Measurements from ENCODE around the gene CLEC16A.
A peak's percentile ranks its signal among the peaks of the same experiment; 100 is the strongest.

The CLEC16A gene

GRCh38 chr16:11003141-11003540 is 58.8 kb downstream of the CLEC16A start:
- in situ Hi-C loops (cut with HindIII; ENCODE audit: low sequenced_read_pairs), result no loop called here
- no peak for TF ChIP-seq CTCF (IDR thresholded peaks at IDR 0.05; ENCODE audit: low read depth, low read length, missing control alignments)
- DNase-seq (ENCODE audit: low read depth), result no peak
- H3K4me3 ChIP-seq (ENCODE audit: low read depth, low read length), result no peak overlapping the region

DNA sequence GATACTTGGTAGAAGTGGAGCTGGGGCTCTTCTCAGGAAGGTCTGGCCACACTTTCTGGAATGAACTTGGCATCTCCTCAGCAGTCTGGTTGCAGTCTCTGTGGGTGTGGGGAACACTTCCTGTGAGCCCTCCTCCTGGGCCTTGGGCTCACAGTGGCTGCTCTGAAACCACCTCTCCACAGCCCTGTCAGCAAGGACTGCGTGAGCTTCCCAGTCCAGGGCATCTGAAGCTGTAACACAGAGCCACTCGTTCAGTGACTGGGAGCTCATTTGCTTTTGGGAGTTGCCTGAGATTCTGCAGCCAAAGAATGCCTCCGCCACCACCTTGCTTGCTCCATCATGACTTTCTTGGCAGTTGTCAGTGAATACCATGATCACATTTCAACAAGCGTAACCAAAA is 60.0 kb downstream of the CLEC16A start:
- no peak overlapping the region for H3K4me3 ChIP-seq (ENCODE audit: low read depth, low read length)
- peak; percentile 18 for DNase-seq (ENCODE audit: low read depth)
- no peak for TF ChIP-seq CTCF (IDR thresholded peaks at IDR 0.05; ENCODE audit: low read depth, low read length, missing control alignments)
- in situ Hi-C loops (cut with HindIII; ENCODE audit: low sequenced_read_pairs), result no loop called here

DNA sequence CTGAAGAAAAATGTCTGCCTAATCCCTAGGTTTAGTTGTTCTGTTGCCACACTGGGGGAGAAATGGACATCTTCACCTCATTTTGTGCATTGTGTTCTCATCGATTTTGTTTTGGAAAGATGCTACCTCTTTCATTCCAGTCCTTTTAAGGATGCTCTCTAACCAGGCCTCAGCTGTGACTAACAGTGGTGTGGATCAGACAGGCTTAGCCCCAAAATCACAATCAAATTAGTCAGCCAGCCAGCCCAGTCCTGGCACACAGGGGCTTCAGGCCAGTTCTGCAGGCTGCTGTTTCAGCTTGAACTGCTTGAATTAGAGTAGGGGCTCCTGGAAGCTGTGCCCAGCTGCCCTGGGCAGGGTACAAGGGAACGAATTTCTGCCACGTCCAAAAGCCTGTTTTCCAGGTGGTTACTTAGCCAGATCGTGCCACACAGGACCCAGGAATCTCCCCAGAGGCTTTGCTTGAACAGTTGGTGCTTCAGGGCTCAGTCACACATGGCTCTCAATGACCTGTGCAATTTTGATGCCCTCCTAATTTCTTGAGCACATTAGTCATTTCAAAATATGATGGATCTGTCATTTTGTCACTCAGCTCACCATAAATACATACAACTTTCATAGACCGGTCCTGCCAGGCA is 60.7 kb downstream of the CLEC16A start:
- no peak for DNase-seq (ENCODE audit: low read depth)
- in situ Hi-C loops (cut with HindIII; ENCODE audit: low sequenced_read_pairs), result no loop called here
- TF ChIP-seq CTCF (IDR thresholded peaks at IDR 0.05; ENCODE audit: low read depth, low read length, missing control alignments), result no peak
- H3K4me3 ChIP-seq (ENCODE audit: low read depth, low read length), result no peak overlapping the region

- no peak overlapping the region for H3K4me3 ChIP-seq (ENCODE audit: low read depth, low read length)
- no peak for DNase-seq (ENCODE audit: low read depth)
- no peak for TF ChIP-seq CTCF (IDR thresholded peaks at IDR 0.05; ENCODE audit: low read depth, low read length, missing control alignments)
- in situ Hi-C loops (cut with HindIII; ENCODE audit: low sequenced_read_pairs), result no loop called here
Measured at GRCh38 chr16:11005611-11005975, 61.2 kb downstream of the CLEC16A start.

GRCh38 chr16:11006656-11007055 is 62.3 kb downstream of the CLEC16A start:
- no peak overlapping the region for H3K4me3 ChIP-seq (ENCODE audit: low read depth, low read length)
- in situ Hi-C loops (cut with HindIII; ENCODE audit: low sequenced_read_pairs), result no loop called here
- TF ChIP-seq CTCF (IDR thresholded peaks at IDR 0.05; ENCODE audit: low read depth, low read length, missing control alignments), result no peak
- DNase-seq (ENCODE audit: low read depth), result no peak

- in situ Hi-C loops (cut with HindIII; ENCODE audit: low sequenced_read_pairs), result no loop called here
- TF ChIP-seq CTCF (IDR thresholded peaks at IDR 0.05; ENCODE audit: low read depth, low read length, missing control alignments), result no peak
- no peak for DNase-seq (ENCODE audit: low read depth)
- no peak overlapping the region for H3K4me3 ChIP-seq (ENCODE audit: low read depth, low read length)
Measured at GRCh38 chr16:11007714-11008280, 63.4 kb downstream of the CLEC16A start.

All from astrocyte of the cerebellum (primary cell).